H1 (cell line): ENCODE data around the gene NACAD. TPM values are rescaled to one million over a fixed set of nuclear protein-coding genes. Genes with fewer than 3 reads are reported as not detected.

ENCODE experiments used
- CTCF ChIA-PET: fragments of 300-600 bp; sonication (Branson Sonifier 250); formaldehyde crosslinking; loops from one replicate; lab custom pipeline; 2021; ENCODE audit not compliant: partially characterized antibody; lab: Charles Lee
- POLR2A ChIA-PET: fragments of 300-600 bp; sonication (Branson Sonifier 250); formaldehyde crosslinking; loops from one replicate; lab custom pipeline; 2021; ENCODE audit warnings: inconsistent platforms; ENCODE audit not compliant: partially characterized antibody; lab: Charles Lee
- DNase-seq, 2 experiments: peaks; one replicate each; pipeline versions ENCODE4 v3.0.0 to v3.0.0-alpha.2; 2010 to 2022; ENCODE audit warnings: low spot score in 2 of 2, low read depth in 1 of 2, mixed read lengths in 1 of 2
- FAIRE-seq: peaks from 2 replicates; lab custom pipeline; 2011; peaks lifted over from hg19 to GRCh38; lab: Jason Lieb, UNC
- H2AFZ ChIP-seq: 2 replicates; pipeline ENCODE4 v1.8.1; 2012; ENCODE audit warnings: low read length, inconsistent platforms
- H2AK5ac ChIP-seq: 2 replicates; pipeline ENCODE4 v1.6.1; 2013; ENCODE audit warnings: low read depth, low read length
- H2BK120ac ChIP-seq: replicated peaks from 2 replicates; pipeline ENCODE3; 2013; ENCODE audit warnings: low read depth, low read length, inconsistent platforms
- H2BK12ac ChIP-seq: 2 replicates; pipeline ENCODE4 v1.6.1; 2013; ENCODE audit warnings: low read depth, low read length
- H2BK15ac ChIP-seq: 2 replicates; pipeline ENCODE4 v1.6.1; 2013; ENCODE audit warnings: low read length
- H2BK20ac ChIP-seq: 2 replicates; pipeline ENCODE4 v1.6.1; 2013; ENCODE audit warnings: low read length
- H2BK5ac ChIP-seq: 2 replicates; pipeline ENCODE4 v1.6.1; 2013; ENCODE audit warnings: low read depth, low read length
- H3K14ac ChIP-seq: 2 replicates; pipeline ENCODE4 v1.6.1; 2013; ENCODE audit warnings: inconsistent platforms; ENCODE audit not compliant: insufficient read length
- H3K18ac ChIP-seq: 2 replicates; pipeline ENCODE4 v1.6.1; 2013; ENCODE audit warnings: low read length; ENCODE audit errors: extremely low read depth
- H3K23ac ChIP-seq: 2 replicates; pipeline ENCODE4 v1.6.1; 2013; ENCODE audit warnings: inconsistent platforms; ENCODE audit not compliant: insufficient read length
- H3K23me2 ChIP-seq: 2 replicates; pipeline ENCODE4 v1.6.1; 2013; ENCODE audit warnings: low read depth, low read length
- H3K27ac ChIP-seq: 2 replicates; pipeline ENCODE4 v1.6.1; 2011; ENCODE audit warnings: low read depth, low read length, inconsistent platforms
- H3K27me3 ChIP-seq, 4 experiments: replicated peaks in 1 of 4; 1 replicate in 1 of 4; 2 replicates in 3 of 4; pipeline versions ENCODE4 v1.6.1 to v1.8.1; 2011 to 2013; ENCODE audit warnings: low read length in 3 of 4, mild to moderate bottlenecking in 3 of 4, inconsistent platforms in 2 of 4, mixed read lengths in 2 of 4, moderate library complexity in 1 of 4; ENCODE audit not compliant: control insufficient read depth in 3 of 4, insufficient read depth in 3 of 4; ENCODE audit errors: extremely low read depth in 1 of 4
- H3K36me3 ChIP-seq, 4 experiments: 2 replicates each; pipeline versions ENCODE4 v1.6.1 to v1.8.1; 2011 to 2013; ENCODE audit warnings: mild to moderate bottlenecking in 4 of 4, low read length in 3 of 4, moderate library complexity in 2 of 4, control low read depth in 1 of 4, inconsistent platforms in 1 of 4; ENCODE audit not compliant: insufficient read depth in 4 of 4, control insufficient read depth in 2 of 4
- H3K4ac ChIP-seq: replicated peaks from 2 replicates; pipeline ENCODE3; 2013; ENCODE audit warnings: low read length, low read depth, mixed read lengths, inconsistent platforms; ENCODE audit not compliant: insufficient read length
- H3K4me1 ChIP-seq, 4 experiments: replicated peaks in 1 of 4; 1 replicate in 1 of 4; 2 replicates in 3 of 4; pipeline versions ENCODE4 v1.6.1 to v1.8.1; 2011 to 2013; ENCODE audit warnings: low read length in 3 of 4, inconsistent platforms in 2 of 4, mixed read lengths in 1 of 4; ENCODE audit not compliant: insufficient read depth in 4 of 4, control insufficient read depth in 3 of 4
- H3K4me2 ChIP-seq, 2 experiments: 2 replicates each; pipeline versions ENCODE4 v1.6.1 to v1.8.1; 2011 to 2013; ENCODE audit warnings: low read depth in 2 of 2, low read length in 2 of 2, control low read depth in 1 of 2, inconsistent platforms in 1 of 2, mild to moderate bottlenecking in 1 of 2; ENCODE audit not compliant: insufficient read depth in 1 of 2
- H3K4me3 ChIP-seq, 4 experiments: fragments of 200-600, 300-600 bp in 1 of 4; sonication (generic), shearing (Covaris generic), sonication (Bioruptor Twin) in 1 of 4; 2 replicates each; pipeline versions ENCODE4 v1.5.1 to v1.8.1; 2011 to 2016; ENCODE audit warnings: low read length in 4 of 4, low read depth in 3 of 4, control low read depth in 2 of 4, inconsistent platforms in 2 of 4, mild to moderate bottlenecking in 2 of 4, mixed read lengths in 1 of 4, moderate library complexity in 1 of 4; ENCODE audit not compliant: insufficient read depth in 2 of 4; ENCODE audit errors: extremely low read depth in 1 of 4
- H3K56ac ChIP-seq: replicated peaks from 2 replicates; pipeline ENCODE3; 2013; ENCODE audit warnings: low read depth, mild to moderate bottlenecking, mixed read lengths, low read length, inconsistent platforms; ENCODE audit not compliant: insufficient read length
- H3K79me1 ChIP-seq: 2 replicates; pipeline ENCODE4 v1.6.1; 2013; ENCODE audit warnings: low read depth, low read length, control low read depth
- H3K79me2 ChIP-seq, 2 experiments: 2 replicates each; pipeline versions ENCODE4 v1.6.1 to v1.8.1; 2012 to 2013; ENCODE audit warnings: low read length in 2 of 2, mild to moderate bottlenecking in 2 of 2, inconsistent platforms in 1 of 2; ENCODE audit not compliant: insufficient read depth in 2 of 2, control insufficient read depth in 1 of 2
- H3K9ac ChIP-seq, 4 experiments: replicated peaks in 1 of 4; 1 replicate in 1 of 4; 2 replicates in 3 of 4; pipeline versions ENCODE4 v1.6.1 to v1.8.1; 2011 to 2013; ENCODE audit warnings: low read depth in 3 of 4, low read length in 3 of 4, control low read depth in 2 of 4, mild to moderate bottlenecking in 2 of 4, moderate library complexity in 2 of 4, inconsistent platforms in 1 of 4; ENCODE audit errors: extremely low read depth in 1 of 4
- H3K9me3 ChIP-seq, 2 experiments: 2 replicates each; pipeline versions ENCODE4 v1.6.1 to v1.8.1; 2012 to 2013; ENCODE audit warnings: mild to moderate bottlenecking in 2 of 2, moderate library complexity in 2 of 2, control low read depth in 1 of 2, inconsistent platforms in 1 of 2, low read depth in 1 of 2, low read length in 1 of 2, mixed read lengths in 1 of 2; ENCODE audit not compliant: insufficient read depth in 2 of 2
- H4K20me1 ChIP-seq, 2 experiments: replicated peaks in 1 of 2; 2 replicates each; pipeline versions ENCODE3 to v1.8.1; 2011 to 2013; ENCODE audit warnings: inconsistent platforms in 2 of 2, low read length in 2 of 2, mild to moderate bottlenecking in 1 of 2; ENCODE audit not compliant: insufficient read depth in 2 of 2, control insufficient read depth in 1 of 2
- H4K5ac ChIP-seq: 2 replicates; pipeline ENCODE4 v1.6.1; 2013; ENCODE audit warnings: low read length, low read depth, mixed read lengths, inconsistent platforms; ENCODE audit not compliant: insufficient read length
- H4K8ac ChIP-seq: 2 replicates; pipeline ENCODE4 v1.8.0; 2013; ENCODE audit warnings: mild to moderate bottlenecking, moderate library complexity, low read length, inconsistent platforms; ENCODE audit not compliant: insufficient read depth; ENCODE audit errors: extremely low read depth
- H4K91ac ChIP-seq: replicated peaks from 2 replicates; pipeline ENCODE3; 2013; ENCODE audit warnings: low read length, mixed read lengths, inconsistent platforms; ENCODE audit not compliant: insufficient read length
- ASH2L ChIP-seq: fragments of 200-600, 300-600 bp; sonication (generic); IDR thresholded peaks from one replicate; pipeline ENCODE4 v1.7.1; 2017; ENCODE audit warnings: low read length
- CHD1 ChIP-seq: IDR thresholded peaks from 2 replicates; pipeline ENCODE4 v1.6.1; 2012; ENCODE audit warnings: low read depth, low read length, improper control_type of control experiment
- FOSL1 ChIP-seq: IDR thresholded peaks from 2 replicates; pipeline ENCODE4 v1.6.1; 2011; ENCODE audit warnings: mild to moderate bottlenecking, low read depth, low read length, moderate library complexity; ENCODE audit not compliant: insufficient read depth
- GABPA ChIP-seq: IDR thresholded peaks from 2 replicates; pipeline ENCODE4 v1.6.1; 2011; ENCODE audit warnings: mild to moderate bottlenecking, low read length, moderate library complexity, borderline replicate concordance; ENCODE audit not compliant: insufficient read depth
- GTF2F1 ChIP-seq: IDR thresholded peaks from 2 replicates; pipeline ENCODE4 v1.6.1; 2012; ENCODE audit warnings: low read depth, low read length, improper control_type of control experiment, borderline replicate concordance
- KDM5A ChIP-seq: fragments of 200-600 bp; IDR thresholded peaks from 2 replicates; pipeline ENCODE4 v1.7.1; 2012; ENCODE audit warnings: mild to moderate bottlenecking, low read length, inconsistent platforms, mixed read lengths
- PHF8 ChIP-seq: fragments of 200-600 bp; sonication (generic); conservative IDR thresholded peaks from 2 replicates; pipeline ENCODE4 v1.7.1; 2012; ENCODE audit warnings: low read depth, mild to moderate bottlenecking, inconsistent platforms, low read length, moderate library complexity
- SIRT6 ChIP-seq: IDR thresholded peaks from one replicate; pipeline ENCODE4 v1.7.1; 2012; ENCODE audit warnings: low read length, inconsistent platforms
- SP2 ChIP-seq: IDR thresholded peaks from 2 replicates; pipeline ENCODE4 v1.6.1; 2012; ENCODE audit warnings: mild to moderate bottlenecking, low read length, inconsistent platforms
- WGBS, 2 experiments: shearing (Covaris generic) in 1 of 2; methylation state at CpG; one replicate each; pipeline versions ENCODE4 v1.1.6 to v1.1.7; 2013 to 2015; ENCODE audit warnings: low lambda C conversion rate in 2 of 2, mixed read lengths in 2 of 2, inconsistent platforms in 1 of 2, low coverage in 1 of 2, missing lambda C conversion rate in 1 of 2; ENCODE audit not compliant: insufficient replicate concordance in 2 of 2, insufficient coverage in 1 of 2, insufficient read length in 1 of 2; ENCODE audit errors: extremely low coverage in 1 of 2, missing lambda C conversion rate in 1 of 2; 5-methylcytosine and 5-hydroxymethylcytosine counted together
- polyA plus RNA-seq, 7 experiments: library from polyadenylated mRNA; depleted of rRNA in 3 of 7; stranded (reverse) in 5 of 7; unstranded in 2 of 7; fragments of >200 nt in 5 of 7; fragments of 200-250 nt in 2 of 7; gene quantifications; 1 replicate in 5 of 7; 2 replicates in 1 of 7; 4 replicates in 1 of 7; pipeline versions ENCODE4 v1.2.1 to v1.2.3, GENCODE V29; 2011 to 2013; ENCODE audit warnings: missing spikeins in 2 of 7, mixed read lengths in 2 of 7
- total RNA-seq: library from RNA; stranded (reverse); fragmentation: NEBNext Ultra II Directional; extraction: Animal tissue kit (Norgen Biotek cat#: 25700); gene quantifications from 2 replicates; pipeline ENCODE4 v1.2.1, GENCODE V29; 2021

Gene NACAD
- total and polyA plus RNA-seq, 2 of the 8 experiments (the other 6 are each of a cell fraction or from before 2014, with no cell fraction given) = 1.3 to 6.0 TPM

DNA sequence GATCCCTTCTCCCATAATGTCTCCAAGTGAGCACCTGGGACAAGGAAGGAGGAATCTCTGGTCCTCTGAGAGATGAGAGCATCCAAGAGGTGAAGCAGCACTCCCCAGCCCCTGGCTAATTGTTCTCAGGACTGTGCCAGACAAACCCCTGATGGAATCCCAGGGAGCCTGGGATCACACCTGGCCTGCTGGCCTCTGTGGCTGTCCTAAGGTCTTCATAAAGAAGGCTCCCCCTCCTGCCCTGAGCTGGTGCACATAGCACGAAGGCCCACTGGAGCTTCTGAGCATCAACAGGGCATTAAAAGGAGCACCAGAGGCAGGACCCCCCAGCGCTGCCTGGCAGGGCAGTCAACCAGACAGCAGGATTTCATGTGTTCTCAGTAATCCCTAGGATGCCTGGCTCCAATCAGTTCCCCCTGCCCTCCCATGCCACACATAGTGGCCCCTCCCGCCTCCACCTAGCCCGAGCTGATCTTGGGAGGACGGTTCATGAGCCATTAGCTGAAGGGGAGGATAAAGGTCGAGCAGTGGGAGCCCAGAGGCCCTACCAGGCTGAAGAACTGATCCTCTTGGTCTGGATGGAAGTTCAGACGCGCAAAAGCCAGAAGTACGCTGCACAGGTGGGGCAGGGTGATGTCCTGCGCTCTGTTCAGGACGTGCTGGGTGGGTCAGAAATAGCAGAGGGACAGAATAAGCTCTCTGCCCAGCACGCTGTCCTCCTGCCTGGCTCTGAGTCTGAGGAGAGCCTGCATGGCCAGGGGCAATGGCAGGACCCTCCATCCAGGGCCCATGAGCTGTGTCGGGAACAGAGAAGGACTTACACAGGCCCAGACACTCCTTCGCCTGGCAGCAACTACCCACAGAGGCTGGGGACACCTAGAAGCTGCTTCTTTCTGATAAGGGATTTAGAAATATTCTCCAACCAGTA, 14.3 kb upstream of the NACAD start:
- H3K36me3 ChIP-seq = peaks cover 63 to 93% (median 83%) of the 10 kb centered on the region in 4 experiments

More for the DNA sequence above, 14.3 kb upstream of the NACAD start:
- H3K4me3 ChIP-seq = no peak overlapping the region
- no peak overlapping the region for H2BK120ac ChIP-seq
- no peak overlapping the region for H2AK5ac ChIP-seq
- no peaks in the 10 kb centered on the region for H3K4me1 ChIP-seq
- H3K79me2 ChIP-seq = peaks cover 0 to 16% of the 10 kb centered on the region in 2 experiments; a peak in 3 of 4 replicates
- H4K91ac ChIP-seq = no peak overlapping the region
- no peak overlapping the region for H3K27ac ChIP-seq
- no peaks in the 10 kb centered on the region for H3K23me2 ChIP-seq
- H3K14ac ChIP-seq = no peak overlapping the region
- H3K79me1 ChIP-seq = peaks cover 9% of the 10 kb centered on the region
- no peaks in the 10 kb centered on the region for H3K27me3 ChIP-seq
- no peak overlapping the region for H2AFZ ChIP-seq
- no peak overlapping the region for H2BK20ac ChIP-seq
- CTCF ChIA-PET = interaction anchor here (1.4 to 2.5 kb wide), 3 partner anchors 30 to 129 kb away, joined by 3 to 13 read pairs (median 7); no protein-coding TSS in a partner anchor
- no peaks in the 10 kb centered on the region for H3K9me3 ChIP-seq
- H4K20me1 ChIP-seq = peaks cover 16 to 48% of the 10 kb centered on the region in 2 experiments
- H3K4ac ChIP-seq = no peak overlapping the region
- no peak overlapping the region for H2BK12ac ChIP-seq
- no peak overlapping the region for H3K4me2 ChIP-seq
- H3K56ac ChIP-seq = no peak overlapping the region
- DNase-seq = no peak
- no peak overlapping the region for H2BK15ac ChIP-seq
- no peak for TF ChIP-seq SP2
- no peak for TF ChIP-seq SIRT6
- no peak for TF ChIP-seq CHD1
- TF ChIP-seq KDM5A = no peak
- no peak for TF ChIP-seq FOSL1
- TF ChIP-seq PHF8 = no peak
- no peak for TF ChIP-seq GABPA
- TF ChIP-seq ASH2L = no peak
- no peak for TF ChIP-seq GTF2F1
- TF ChIP-seq, all 59 proteins: peak for 0
- FAIRE-seq = no peak
- Histone ChIP-seq H4K8ac (no peak overlapping the region), H3K9ac (no peak overlapping the region), H3K18ac (no peak overlapping the region), H3K23ac (no peak overlapping the region), H2BK5ac (no peak overlapping the region), H4K5ac (no peak overlapping the region)
- WGBS, 2 experiments = 88% methylated on average over 14 of the region's 14 CpGs; no CpG with 5 or more reads in 1 of the 2 experiments
- POLR2A ChIA-PET = interaction anchor here (0.7 to 4.0 kb wide), 7 partner anchors 9 to 130 kb away, joined by 3 to 18 read pairs (median 8); partner anchors contain the start of genes NACAD and TBRG4
